ENCODE data around the gene MICALL1. TPM values are rescaled to one million over a fixed set of nuclear protein-coding genes. Genes with fewer than 3 reads are reported as not detected.
A peak's percentile ranks its signal among the peaks of the same experiment; 100 is the strongest.

The MICALL1 gene
- total and polyA plus RNA-seq, 2 of the 13 experiments (the other 11 are each of a cell fraction or from before 2014, with no cell fraction given): 7.6 to 10.6 TPM

- TF ChIP-seq CENPT (CRISPR knock-in tag; IDR thresholded peaks at IDR 0.05; ENCODE audit: low read depth) (peak; percentile 43; the same call in 1 of the 2 replicates), RFX3 (CRISPR knock-in tag; IDR thresholded peaks at IDR 0.05) (peak; percentile 77), KLF9 (CRISPR knock-in tag; IDR thresholded peaks at IDR 0.05; ENCODE audit: low read depth) (peak; percentile 61; the same call in 1 of the 2 replicates), ZNF639 (CRISPR knock-in tag; conservative IDR thresholded peaks at IDR 0.05) (0 out of 2 replicates have a peak, but pooled peaks have one; percentile 32), KAT7 (CRISPR knock-in tag; IDR thresholded peaks at IDR 0.05; ENCODE audit: borderline replicate concordance) (peak; percentile 61; the same call in 1 of the 2 replicates), KAT8 (CRISPR knock-in tag; IDR thresholded peaks at IDR 0.05) (peak; percentile 90), ZNF563 (CRISPR knock-in tag; IDR thresholded peaks at IDR 0.05) (peak; percentile 76; the same call in 1 of the 2 replicates), SIN3A (IDR thresholded peaks at IDR 0.05; ENCODE audit: borderline replicate concordance, low read depth, low read length) (peak; percentile 94)
These were observed 47.5 kb downstream of the MICALL1 start, which contains the start of the genes C22orf23 and POLR2F (continued) for GRCh38 chr22:37953437-37954179.

DNA sequence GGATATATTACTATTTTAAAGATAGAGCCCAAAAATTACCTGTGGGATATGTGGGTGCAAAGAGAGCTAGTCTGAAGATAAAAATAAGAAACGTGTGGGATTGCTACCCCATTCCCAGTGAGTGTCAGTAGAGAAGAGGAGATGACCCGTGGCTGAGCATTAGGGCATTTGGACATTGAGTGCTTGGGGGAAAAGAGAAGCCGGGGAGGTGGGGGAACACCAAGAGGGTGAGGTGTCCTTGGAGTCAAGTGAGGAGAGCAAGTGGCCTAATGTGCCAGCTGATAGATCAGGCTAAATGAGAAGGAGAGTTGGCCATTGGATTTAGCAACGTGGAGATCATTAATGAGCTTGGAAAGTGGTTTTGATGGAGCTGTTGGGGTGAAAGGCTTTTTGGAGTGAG is 48.6 kb downstream of the MICALL1 start:
- POLR2A ChIA-PET: interaction anchor here (0.6 to 3.5 kb wide), 9 partner anchors 8 to 150 kb away, joined by 3 to 19 read pairs (median 5); partner anchors contain the start of genes ANKRD54 and GCAT
- H3K27ac ChIP-seq (ENCODE audit: extremely low read length, insufficient read depth, low read length): peak overlapping the region; percentile 49
- intact Hi-C loops (cut with micrococcal nuclease; ENCODE audit: unreplicated experiment): no loop called here
- H3K9me3 ChIP-seq (ENCODE audit: low read length): no peaks in the 10 kb centered on the region
- in situ Hi-C loops (cut with HindIII; ENCODE audit: extremely low pct_ligation_motif_present, low pct_unique_long_range_greater_than_20kb): no loop called here
- BruUV-seq (replicated peaks): no TSS peak
- H3K79me2 ChIP-seq (ENCODE audit: insufficient read depth, low read length): peaks cover 33% of the 10 kb centered on the region
- peaks cover 17 to 29% of the 10 kb centered on the region in 2 experiments for H3K36me3 ChIP-seq (replicated peaks in 1 of 2; ENCODE audit: control insufficient read depth in 1 of 2, insufficient read depth in 2 of 2, low read length in 2 of 2)
- H2AFZ ChIP-seq (ENCODE audit: low read length): no peak overlapping the region
- WGBS (ENCODE audit: low lambda C conversion rate): 13% methylated on average over 4 of the region's 4 CpGs
- peaks cover 53% of the 10 kb centered on the region for H3K4me1 ChIP-seq (ENCODE audit: insufficient read depth, low read length)
- no peaks in the 10 kb centered on the region for H4K20me1 ChIP-seq (ENCODE audit: insufficient read depth, low read length)
- peak overlapping the region; percentile 75 to 98 (median 91) for H3K4me3 ChIP-seq (replicated peaks in 1 of 3; ENCODE audit: insufficient read depth in 1 of 3, low read depth in 2 of 3, low read length in 3 of 3)
- no peak for ATAC-seq
- DNase-seq (ENCODE audit: low spot score): no peak
- FAIRE-seq: no peak
- CTCF ChIA-PET (ENCODE audit: low intra/inter-chr PET ratio, low total read pairs): no interaction called here
- H3K27me3 ChIP-seq (ENCODE audit: control insufficient read depth in 1 of 2, insufficient read depth in 2 of 2, low read length in 2 of 2): no peaks in the 10 kb centered on the region; a peak in 1 of 5 replicates
- H3K4me2 ChIP-seq (ENCODE audit: low read depth, low read length): peak overlapping the region; percentile 97
- peak overlapping the region; percentile 84 for H3K9ac ChIP-seq (ENCODE audit: insufficient read depth, low read depth, low read length)
- no peak for TF ChIP-seq MBNL3 (CRISPR knock-in tag; conservative IDR thresholded peaks at IDR 0.05)
- TF ChIP-seq, protein P1, sequence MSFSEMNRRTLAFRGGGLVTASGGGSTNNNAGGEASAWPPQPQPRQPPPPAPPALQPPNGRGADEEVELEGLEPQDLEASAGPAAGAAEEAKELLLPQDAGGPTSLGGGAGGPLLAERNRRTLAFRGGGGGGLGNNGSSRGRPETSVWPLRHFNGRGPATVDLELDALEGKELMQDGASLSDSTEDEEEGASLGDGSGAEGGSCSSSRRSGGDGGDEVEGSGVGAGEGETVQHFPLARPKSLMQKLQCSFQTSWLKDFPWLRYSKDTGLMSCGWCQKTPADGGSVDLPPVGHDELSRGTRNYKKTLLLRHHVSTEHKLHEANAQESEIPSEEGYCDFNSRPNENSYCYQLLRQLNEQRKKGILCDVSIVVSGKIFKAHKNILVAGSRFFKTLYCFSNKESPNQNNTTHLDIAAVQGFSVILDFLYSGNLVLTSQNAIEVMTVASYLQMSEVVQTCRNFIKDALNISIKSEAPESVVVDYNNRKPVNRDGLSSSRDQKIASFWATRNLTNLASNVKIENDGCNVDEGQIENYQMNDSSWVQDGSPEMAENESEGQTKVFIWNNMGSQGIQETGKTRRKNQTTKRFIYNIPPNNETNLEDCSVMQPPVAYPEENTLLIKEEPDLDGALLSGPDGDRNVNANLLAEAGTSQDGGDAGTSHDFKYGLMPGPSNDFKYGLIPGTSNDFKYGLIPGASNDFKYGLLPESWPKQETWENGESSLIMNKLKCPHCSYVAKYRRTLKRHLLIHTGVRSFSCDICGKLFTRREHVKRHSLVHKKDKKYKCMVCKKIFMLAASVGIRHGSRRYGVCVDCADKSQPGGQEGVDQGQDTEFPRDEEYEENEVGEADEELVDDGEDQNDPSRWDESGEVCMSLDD (CRISPR knock-in tag; IDR thresholded peaks at IDR 0.05; ENCODE audit: borderline replicate concordance): no peak
- TF ChIP-seq ZFP41 (CRISPR knock-in tag; IDR thresholded peaks at IDR 0.05; ENCODE audit: borderline replicate concordance): no peak
- TF ChIP-seq ZBTB26 (CRISPR knock-in tag; IDR thresholded peaks at IDR 0.05; ENCODE audit: borderline replicate concordance): no peak
- no peak for TF ChIP-seq BHLHE40 (IDR thresholded peaks at IDR 0.05; ENCODE audit: low read length)
- no peak for TF ChIP-seq CBX2 (IDR thresholded peaks at IDR 0.05; ENCODE audit: low read depth, low read length)
- no peak for TF ChIP-seq CBX2 (CRISPR knock-in tag; IDR thresholded peaks at IDR 0.05; ENCODE audit: low read depth)
